Breast epithelium (tissue), 3 donors: ENCODE results near the gene MASP2.

Source experiments
- POLR2A ChIP-seq: fragments of 450-650 bp; IDR thresholded peaks from one replicate; pipeline ENCODE4 v1.6.1; 2016; ENCODE audit warnings: antibody characterized with exemption, mild to moderate bottlenecking, moderate library complexity
- TF ChIP-seq, protein P1 (sequence below), 3 donors: fragments of 450-650 bp; IDR thresholded peaks; one replicate each; pipeline ENCODE4 v1.5.1; 2016 to 2017; ENCODE audit warnings: antibody characterized with exemption in 3 of 3, mild to moderate bottlenecking in 3 of 3, moderate library complexity in 3 of 3

DNA sequence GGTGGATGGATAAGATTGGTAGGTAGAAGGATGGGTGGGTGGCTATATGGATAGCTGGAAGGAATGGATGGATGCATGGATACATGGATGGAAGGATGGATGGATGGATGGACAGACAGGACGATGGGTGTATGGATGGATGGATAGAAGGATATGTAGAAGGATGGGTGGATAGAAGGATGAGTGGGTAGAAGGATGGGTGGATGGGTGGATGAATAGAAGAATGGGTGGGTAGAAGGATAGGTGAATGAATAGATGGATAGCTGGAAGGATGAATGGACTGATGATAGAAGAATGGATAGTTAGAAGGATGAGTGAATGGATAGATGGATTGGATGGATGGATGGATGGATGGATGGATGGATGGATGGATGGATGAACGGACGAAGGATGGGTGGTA is 5.0 kb downstream of the MASP2 start:
- TF ChIP-seq, protein P1, sequence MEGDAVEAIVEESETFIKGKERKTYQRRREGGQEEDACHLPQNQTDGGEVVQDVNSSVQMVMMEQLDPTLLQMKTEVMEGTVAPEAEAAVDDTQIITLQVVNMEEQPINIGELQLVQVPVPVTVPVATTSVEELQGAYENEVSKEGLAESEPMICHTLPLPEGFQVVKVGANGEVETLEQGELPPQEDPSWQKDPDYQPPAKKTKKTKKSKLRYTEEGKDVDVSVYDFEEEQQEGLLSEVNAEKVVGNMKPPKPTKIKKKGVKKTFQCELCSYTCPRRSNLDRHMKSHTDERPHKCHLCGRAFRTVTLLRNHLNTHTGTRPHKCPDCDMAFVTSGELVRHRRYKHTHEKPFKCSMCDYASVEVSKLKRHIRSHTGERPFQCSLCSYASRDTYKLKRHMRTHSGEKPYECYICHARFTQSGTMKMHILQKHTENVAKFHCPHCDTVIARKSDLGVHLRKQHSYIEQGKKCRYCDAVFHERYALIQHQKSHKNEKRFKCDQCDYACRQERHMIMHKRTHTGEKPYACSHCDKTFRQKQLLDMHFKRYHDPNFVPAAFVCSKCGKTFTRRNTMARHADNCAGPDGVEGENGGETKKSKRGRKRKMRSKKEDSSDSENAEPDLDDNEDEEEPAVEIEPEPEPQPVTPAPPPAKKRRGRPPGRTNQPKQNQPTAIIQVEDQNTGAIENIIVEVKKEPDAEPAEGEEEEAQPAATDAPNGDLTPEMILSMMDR (IDR thresholded peaks at IDR 0.05), result no peak
- TF ChIP-seq POLR2A, result no peak
